Endothelial cell of umbilical vein (primary cell): ENCODE results near the gene NTN1. TPM values are rescaled to one million over a fixed set of nuclear protein-coding genes. Genes with fewer than 3 reads are reported as not detected.

Experiments used
- BruUV-seq: library from RNA; stranded (reverse); fragments of 400-500 nt; replicated peaks from 2 replicates; lab custom pipeline; 2021; lab: Mats Ljungman, UMichigan
- CTCF ChIA-PET: fragments of 300-600, 350-600 bp; sonication (Branson Sonifier 250); formaldehyde crosslinking; loops from one replicate; lab custom pipeline; 2021; ENCODE audit warnings: antibody characterized with exemption, inconsistent platforms; lab: Charles Lee
- POLR2A ChIA-PET: fragments of 300-600, 350-600 bp; sonication (Branson Sonifier 250); formaldehyde crosslinking; loops from one replicate; lab custom pipeline; 2021; ENCODE audit warnings: antibody characterized with exemption, inconsistent platforms; lab: Charles Lee
- DNase-seq: peaks from one replicate; pipeline ENCODE4 v3.0.0-alpha.2; 2011; ENCODE audit warnings: low read depth, low spot score
- FAIRE-seq: peaks from 2 replicates; lab custom pipeline; 2011; peaks lifted over from hg19 to GRCh38; lab: Jason Lieb, UNC
- H2AFZ ChIP-seq: 2 replicates; pipeline ENCODE4 v1.6.0; 2012; ENCODE audit warnings: low read depth, low read length, control low read depth, inconsistent platforms
- H3K27ac ChIP-seq: 2 replicates; pipeline ENCODE4 v1.5.1; 2011; ENCODE audit warnings: low read depth, mild to moderate bottlenecking, control low read depth, low read length, moderate library complexity; ENCODE audit not compliant: insufficient read depth
- H3K27me3 ChIP-seq, 2 experiments: 2 replicates each; pipeline versions ENCODE4 v1.6.0 to v1.6.1; 2011; ENCODE audit warnings: low read length in 2 of 2, mixed read lengths in 1 of 2; ENCODE audit not compliant: control insufficient read depth in 2 of 2, insufficient read depth in 2 of 2
- H3K36me3 ChIP-seq, 2 experiments: 2 replicates in 1 of 2; 3 replicates in 1 of 2; pipeline ENCODE4 v1.5.1; 2011; ENCODE audit warnings: low read length in 2 of 2, mild to moderate bottlenecking in 1 of 2, moderate library complexity in 1 of 2; ENCODE audit not compliant: control insufficient read depth in 2 of 2, insufficient read depth in 2 of 2; ENCODE audit errors: extremely low read depth in 1 of 2
- H3K4me1 ChIP-seq: 3 replicates; pipeline ENCODE4 v1.5.1; 2011; ENCODE audit warnings: mild to moderate bottlenecking, low read length; ENCODE audit not compliant: control insufficient read depth, insufficient read depth; ENCODE audit errors: extremely low read depth
- H3K4me2 ChIP-seq: 2 replicates; pipeline ENCODE4 v1.6.1; 2011; ENCODE audit warnings: low read length, control low read depth, mixed read lengths; ENCODE audit not compliant: insufficient read depth
- H3K4me3 ChIP-seq, 3 experiments: fragments of 200-600 bp in 1 of 3; sonication (generic), shearing (Covaris generic) in 1 of 3; replicated peaks in 1 of 3; 2 replicates each; pipeline ENCODE4 v1.5.1; 2011 to 2016; ENCODE audit warnings: control low read depth in 3 of 3, low read length in 3 of 3, mild to moderate bottlenecking in 2 of 3, inconsistent platforms in 1 of 3, low read depth in 1 of 3, moderate library complexity in 1 of 3; ENCODE audit not compliant: insufficient read depth in 1 of 3
- H3K79me2 ChIP-seq: 2 replicates; pipeline ENCODE4 v1.6.0; 2012; ENCODE audit warnings: low read length, inconsistent platforms; ENCODE audit not compliant: control insufficient read depth, insufficient read depth
- H3K9ac ChIP-seq: replicated peaks from 2 replicates; pipeline ENCODE3; 2011; ENCODE audit warnings: low read length, control low read depth; ENCODE audit not compliant: insufficient read depth; ENCODE audit errors: extremely low read depth
- H3K9me1 ChIP-seq: replicated peaks from 3 replicates; pipeline ENCODE4 v1.6.0; 2011; ENCODE audit warnings: mild to moderate bottlenecking, low read length; ENCODE audit not compliant: control insufficient read depth, insufficient read depth; ENCODE audit errors: extremely low read depth
- H3K9me3 ChIP-seq: replicated peaks from 2 replicates; pipeline ENCODE4 v1.5.1; 2012; ENCODE audit warnings: low read length, inconsistent platforms; ENCODE audit not compliant: control insufficient read depth, insufficient read depth
- H4K20me1 ChIP-seq: replicated peaks from 2 replicates; pipeline ENCODE3; 2011; ENCODE audit warnings: mild to moderate bottlenecking, low read length; ENCODE audit not compliant: control insufficient read depth, insufficient read depth; ENCODE audit errors: extremely low read depth
- EZH2 ChIP-seq: IDR thresholded peaks from 2 replicates; pipeline ENCODE4 v1.6.1; 2012; ENCODE audit warnings: borderline replicate concordance, low read depth, mild to moderate bottlenecking, moderate library complexity, low read length, inconsistent platforms; ENCODE audit not compliant: severe bottlenecking
- FOS ChIP-seq: IDR thresholded peaks from 2 replicates; pipeline ENCODE4 v1.6.1; 2011; ENCODE audit warnings: mild to moderate bottlenecking, low read length, moderate library complexity, borderline replicate concordance; ENCODE audit not compliant: insufficient read depth
- GATA2 ChIP-seq: IDR thresholded peaks from 2 replicates; pipeline ENCODE4 v1.7.0; 2011; ENCODE audit warnings: low read depth, mild to moderate bottlenecking, moderate library complexity, mixed read lengths, low read length; ENCODE audit not compliant: insufficient read length, insufficient read depth
- JUN ChIP-seq: IDR thresholded peaks from 2 replicates; pipeline ENCODE4 v1.6.1; 2011; ENCODE audit warnings: borderline replicate concordance, low read depth; ENCODE audit not compliant: insufficient read length, insufficient read depth
- MYC ChIP-seq: IDR thresholded peaks from one replicate; pipeline ENCODE4 v1.6.1; 2011; ENCODE audit warnings: mild to moderate bottlenecking, low read depth, low read length
- POLR2A ChIP-seq: IDR thresholded peaks from 2 replicates; pipeline ENCODE4 v1.6.1; 2012; ENCODE audit warnings: low read depth, mild to moderate bottlenecking, control low read depth, low read length
- POLR2AphosphoS5 ChIP-seq: IDR thresholded peaks from 2 replicates; pipeline ENCODE4 v1.6.1; 2012; ENCODE audit warnings: low read depth, mild to moderate bottlenecking, control low read depth, low read length, moderate library complexity; ENCODE audit not compliant: insufficient read depth
- dilution Hi-C: fragments of 300-500 bp; cut with MboI; formaldehyde crosslinking; loops from one replicate; pipeline ENCODE4 v1.15.0; 2019; ENCODE audit warnings: low sequenced_read_pairs; ENCODE audit not compliant: extremely low pct_ligation_motif_present
- intact Hi-C: fragments of 100-400 bp; cut with micrococcal nuclease; formaldehyde crosslinking; loops from one replicate; pipeline ENCODE4 v1.10.0; 2022
- polyA plus RNA-seq, 4 experiments: library from polyadenylated mRNA; depleted of rRNA in 3 of 4; stranded (reverse) in 3 of 4; unstranded in 1 of 4; fragments of >200 nt; gene quantifications; 2 replicates each; pipeline versions ENCODE4 v1.2.1 to v1.2.3, GENCODE V29; 2011 to 2012; ENCODE audit warnings: missing spikeins in 1 of 4
- total RNA-seq: library from RNA; stranded (reverse); gene quantifications from 2 replicates; pipeline ENCODE4 v1.2.3, GENCODE V29; 2021
- TF ChIP-seq, protein P1 (sequence below), 2 donors: IDR thresholded peaks; 1 replicate in 1 of 2; 2 replicates in 1 of 2; pipeline ENCODE4 v1.5.1; 2011; ENCODE audit warnings: low read length in 2 of 2, mild to moderate bottlenecking in 2 of 2, moderate library complexity in 2 of 2, control low read depth in 1 of 2, inconsistent platforms in 1 of 2, low read depth in 1 of 2; ENCODE audit not compliant: insufficient read depth in 1 of 2; ENCODE audit errors: extremely low read depth in 1 of 2

The NTN1 gene
- total and polyA plus RNA-seq, 2 donors (not counting 3 experiments of a cell fraction or from before 2014, with no cell fraction given): 0.10 to 0.18 TPM

DNA sequence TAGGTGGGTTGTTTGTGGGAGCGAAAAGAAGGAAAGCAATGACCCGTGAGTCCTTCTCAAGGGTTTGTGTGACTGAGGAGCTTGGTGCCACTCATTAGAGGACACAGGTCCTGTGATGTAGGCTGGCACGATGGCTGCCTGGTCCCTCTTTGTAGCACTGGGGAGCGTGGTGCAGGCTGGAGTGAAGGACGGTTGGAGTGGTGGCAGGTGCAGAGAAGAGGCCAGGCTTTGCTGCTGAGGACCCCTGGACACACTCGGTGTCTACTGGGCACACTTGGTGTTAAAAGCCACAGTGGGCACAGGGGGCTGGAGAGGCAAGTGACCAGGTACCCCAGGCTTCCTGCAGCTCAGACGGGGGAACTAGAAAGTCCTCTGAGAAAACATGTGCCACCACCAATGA, 106.0 kb downstream of the NTN1 start:
- BruUV-seq: no TSS peak
- DNase-seq: no peak
- no peaks in the 10 kb centered on the region for H3K9me3 ChIP-seq
- no peaks in the 10 kb centered on the region for H3K27me3 ChIP-seq
- H3K27ac ChIP-seq: no peak overlapping the region
- TF ChIP-seq POLR2AphosphoS5 (no peak), MYC (no peak), GATA2 (no peak), JUN (no peak), FOS (no peak), EZH2 (no peak), POLR2A (no peak)
- TF ChIP-seq, protein P1, sequence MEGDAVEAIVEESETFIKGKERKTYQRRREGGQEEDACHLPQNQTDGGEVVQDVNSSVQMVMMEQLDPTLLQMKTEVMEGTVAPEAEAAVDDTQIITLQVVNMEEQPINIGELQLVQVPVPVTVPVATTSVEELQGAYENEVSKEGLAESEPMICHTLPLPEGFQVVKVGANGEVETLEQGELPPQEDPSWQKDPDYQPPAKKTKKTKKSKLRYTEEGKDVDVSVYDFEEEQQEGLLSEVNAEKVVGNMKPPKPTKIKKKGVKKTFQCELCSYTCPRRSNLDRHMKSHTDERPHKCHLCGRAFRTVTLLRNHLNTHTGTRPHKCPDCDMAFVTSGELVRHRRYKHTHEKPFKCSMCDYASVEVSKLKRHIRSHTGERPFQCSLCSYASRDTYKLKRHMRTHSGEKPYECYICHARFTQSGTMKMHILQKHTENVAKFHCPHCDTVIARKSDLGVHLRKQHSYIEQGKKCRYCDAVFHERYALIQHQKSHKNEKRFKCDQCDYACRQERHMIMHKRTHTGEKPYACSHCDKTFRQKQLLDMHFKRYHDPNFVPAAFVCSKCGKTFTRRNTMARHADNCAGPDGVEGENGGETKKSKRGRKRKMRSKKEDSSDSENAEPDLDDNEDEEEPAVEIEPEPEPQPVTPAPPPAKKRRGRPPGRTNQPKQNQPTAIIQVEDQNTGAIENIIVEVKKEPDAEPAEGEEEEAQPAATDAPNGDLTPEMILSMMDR (IDR thresholded peaks at IDR 0.05; ENCODE audit: extremely low read depth in 1 of 2, insufficient read depth in 1 of 2, low read depth in 1 of 2, low read length in 2 of 2): no peak
- H4K20me1 ChIP-seq: no peaks in the 10 kb centered on the region
- ChIA-PET POLR2A (no interaction called here), CTCF (no interaction called here)
- dilution Hi-C loops: no loop called here
- no peaks in the 10 kb centered on the region for H3K4me1 ChIP-seq
- H3K4me3 ChIP-seq: no peak overlapping the region
- H3K9me1 ChIP-seq: no peaks in the 10 kb centered on the region
- no peak overlapping the region for H2AFZ ChIP-seq
- intact Hi-C loops: no loop called here
- H3K36me3 ChIP-seq: no peaks in the 10 kb centered on the region
- no peaks in the 10 kb centered on the region for H3K79me2 ChIP-seq
- H3K9ac ChIP-seq: no peak overlapping the region
- no peak overlapping the region for H3K4me2 ChIP-seq
- FAIRE-seq: no peak
